Measurements from ENCODE around the gene NOTCH2. TPM values are rescaled to one million over a fixed set of nuclear protein-coding genes. Genes with fewer than 3 reads are reported as not detected.
"Not testable (repeated sequence)": the region's sequence is repeated elsewhere in the genome, so short reads cannot be mapped to it uniquely, and the experiment has no call there.

Gene NOTCH2
- 42.2 and 61.5 TPM in 2 replicates for total RNA-seq (2014; rRNA removed)
- Bru-seq, nascent RNA = percentile 81 among the genes with signal in this experiment
- BruChase-seq, experiment 1, labeled RNA remaining after a 6-hour chase = percentile 80 among the genes with signal in this experiment
- percentile 75 among the genes with signal in this experiment for BruChase-seq, experiment 2, labeled RNA remaining after a 2-hour chase
- long read RNA-seq, partial matches to known transcripts = 6 of 43 reads
- long read RNA-seq, other reads (novel, unspliced or antisense) = 36 of 43 reads

DNA sequence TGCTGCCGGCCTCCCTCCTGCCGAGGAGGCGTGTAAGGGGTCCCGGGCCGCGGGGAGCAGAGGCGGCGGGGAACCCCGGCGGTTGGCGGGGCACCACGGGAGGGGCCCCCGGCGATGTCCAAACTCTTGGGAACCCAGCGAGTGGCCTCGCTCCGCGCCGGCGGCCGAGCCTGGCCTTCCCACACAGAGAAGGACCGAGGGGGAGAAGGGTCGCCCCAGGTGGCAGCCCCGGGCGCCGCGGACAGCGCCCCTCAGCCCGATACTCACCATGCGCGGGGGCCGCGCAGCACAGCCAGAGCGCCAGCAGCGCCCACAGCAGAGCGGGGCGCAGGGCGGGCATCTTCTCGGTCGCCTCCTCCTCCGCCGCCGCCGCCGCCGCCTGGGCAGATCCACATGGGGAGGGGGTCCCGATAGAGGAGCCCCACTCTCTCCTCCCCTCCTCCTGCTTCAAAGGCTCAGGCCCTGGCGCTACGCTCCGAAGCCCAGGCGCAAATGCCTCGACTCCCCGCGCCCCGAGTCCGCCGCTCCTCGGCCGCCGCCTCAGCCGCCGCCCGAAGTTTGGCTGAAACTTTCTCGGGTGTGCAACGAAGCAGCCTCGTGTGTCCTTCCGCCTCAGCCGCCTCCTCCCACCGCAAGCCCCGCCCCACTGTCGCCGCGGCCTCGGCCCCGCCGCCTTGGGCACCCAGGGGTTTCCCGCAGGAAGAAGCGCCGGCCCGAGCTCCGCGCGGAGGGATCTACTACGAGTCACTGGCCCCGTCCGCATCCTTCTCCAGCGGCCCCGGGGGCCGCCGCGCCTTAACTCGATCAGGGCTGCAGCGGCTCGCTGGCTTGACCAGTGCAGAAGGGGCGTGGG is at the start of gene NOTCH2:
TSS of gene NOTCH2 (minus strand) at position 596 of the 853 bp plus-strand sequence. CDS start at position 340, 256 bp downstream.
- intact Hi-C loops (cut with micrococcal nuclease); H3K36me3 ChIP-seq (ENCODE audit: low read depth, low read length); H3K9me3 ChIP-seq (ENCODE audit: low read length); H3K4me1 ChIP-seq (ENCODE audit: insufficient read depth, low read length); CTCF ChIA-PET; H3K9me2 ChIP-seq (replicated peaks; ENCODE audit: low read length); H4K20me1 ChIP-seq (ENCODE audit: low read length); H3K27me3 ChIP-seq (ENCODE audit: low read length); H3F3A ChIP-seq (ENCODE audit: low read length, unreplicated experiment); H3K27ac ChIP-seq (ENCODE audit: low read length); BruUV-seq (replicated peaks); POLR2A ChIA-PET (ENCODE audit: unreplicated experiment); H2AFZ ChIP-seq (ENCODE audit: low read length): not testable (repeated sequence)
- H3K79me2 ChIP-seq (ENCODE audit: low read length) = peaks cover 22% of the 10 kb centered on the region
- peak within 1 kb of the TSS; percentile 62 for H3K9ac ChIP-seq (ENCODE audit: low read length)
- peak; percentile 1 for DNase-seq
- peak; percentile 99 for ATAC-seq
- H3K4me3 ChIP-seq (ENCODE audit: low read length) = peak within 1 kb of the TSS; percentile 63
- H3K4me2 ChIP-seq (ENCODE audit: low read length) = peak within 1 kb of the TSS; percentile 48

DNA sequence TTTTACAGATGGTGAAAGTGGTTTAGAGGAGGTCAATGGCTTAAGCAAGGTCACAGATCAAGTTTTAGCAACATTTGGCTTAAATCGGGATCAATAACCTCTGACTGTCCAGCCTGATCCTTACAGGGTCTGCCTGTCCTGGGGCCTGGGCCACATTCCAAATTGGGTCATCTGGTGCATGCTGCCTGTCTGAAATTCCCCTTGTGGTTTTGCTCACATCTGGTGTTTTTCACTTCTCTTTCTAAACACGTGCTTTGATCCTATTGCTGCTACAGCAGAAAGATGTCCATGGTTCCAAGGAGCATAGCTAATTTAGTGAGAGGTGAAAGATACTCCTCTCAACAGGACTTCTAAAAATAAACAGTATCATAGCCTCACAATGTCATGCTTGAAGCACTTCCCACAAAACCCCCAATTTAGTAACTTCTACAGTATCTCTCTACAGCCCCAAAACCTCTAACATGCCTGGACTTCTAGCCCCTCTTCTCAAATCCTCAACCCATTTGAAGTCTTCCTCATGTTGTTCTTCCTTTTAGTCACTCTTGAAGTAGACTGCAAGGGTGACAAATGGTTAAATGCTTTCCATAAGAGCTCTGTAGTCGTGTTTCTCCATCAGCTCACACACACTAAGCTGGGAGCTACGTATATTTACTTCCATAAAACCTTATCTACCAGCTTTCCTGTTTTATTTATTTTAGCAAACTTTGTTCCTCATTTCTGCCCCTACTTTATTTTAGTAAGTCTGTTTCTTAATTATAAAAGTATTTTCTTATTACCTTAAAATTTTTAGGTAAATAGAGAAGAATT is 48.1 kb upstream of the NOTCH2 start:
- POLR2A ChIA-PET (ENCODE audit: unreplicated experiment); H4K20me1 ChIP-seq (ENCODE audit: low read length); H3K4me1 ChIP-seq (ENCODE audit: insufficient read depth, low read length); H2AFZ ChIP-seq (ENCODE audit: low read length); H3K4me3 ChIP-seq (ENCODE audit: low read length); DNase-seq; ATAC-seq; H3K27me3 ChIP-seq (ENCODE audit: low read length); H3F3A ChIP-seq (ENCODE audit: low read length, unreplicated experiment); BruUV-seq (replicated peaks); CTCF ChIA-PET; intact Hi-C loops (cut with micrococcal nuclease); H3K79me2 ChIP-seq (ENCODE audit: low read length); H3K36me3 ChIP-seq (ENCODE audit: low read depth, low read length); H3K9me3 ChIP-seq (ENCODE audit: low read length); H3K9me2 ChIP-seq (replicated peaks; ENCODE audit: low read length); H3K4me2 ChIP-seq (ENCODE audit: low read length); H3K27ac ChIP-seq (ENCODE audit: low read length); H3K9ac ChIP-seq (ENCODE audit: low read length): not testable (repeated sequence)

- CTCF ChIA-PET; H3K79me2 ChIP-seq (ENCODE audit: low read length); DNase-seq; ATAC-seq; intact Hi-C loops (cut with micrococcal nuclease); H3F3A ChIP-seq (ENCODE audit: low read length, unreplicated experiment); BruUV-seq (replicated peaks); H3K4me1 ChIP-seq (ENCODE audit: insufficient read depth, low read length); H3K9me3 ChIP-seq (ENCODE audit: low read length); H3K36me3 ChIP-seq (ENCODE audit: low read depth, low read length); H4K20me1 ChIP-seq (ENCODE audit: low read length); H3K9ac ChIP-seq (ENCODE audit: low read length); H3K4me2 ChIP-seq (ENCODE audit: low read length); POLR2A ChIA-PET (ENCODE audit: unreplicated experiment); H3K9me2 ChIP-seq (replicated peaks; ENCODE audit: low read length); H3K4me3 ChIP-seq (ENCODE audit: low read length); H2AFZ ChIP-seq (ENCODE audit: low read length); H3K27me3 ChIP-seq (ENCODE audit: low read length): not testable (repeated sequence)
- peak overlapping the region; percentile 43; the same call in 1 of the 2 replicates for H3K27ac ChIP-seq (ENCODE audit: low read length)
Observed at GRCh38 chr1:120116094-120116493, 46.6 kb upstream of the NOTCH2 start.

- H3K9me3 ChIP-seq (ENCODE audit: low read length); H3K27me3 ChIP-seq (ENCODE audit: low read length); H3K4me1 ChIP-seq (ENCODE audit: insufficient read depth, low read length); H3K27ac ChIP-seq (ENCODE audit: low read length); H3F3A ChIP-seq (ENCODE audit: low read length, unreplicated experiment); H3K36me3 ChIP-seq (ENCODE audit: low read depth, low read length); DNase-seq; H3K9ac ChIP-seq (ENCODE audit: low read length); H3K9me2 ChIP-seq (replicated peaks; ENCODE audit: low read length); H2AFZ ChIP-seq (ENCODE audit: low read length); intact Hi-C loops (cut with micrococcal nuclease); H3K4me2 ChIP-seq (ENCODE audit: low read length); H4K20me1 ChIP-seq (ENCODE audit: low read length); H3K4me3 ChIP-seq (ENCODE audit: low read length); H3K79me2 ChIP-seq (ENCODE audit: low read length); BruUV-seq (replicated peaks); POLR2A ChIA-PET (ENCODE audit: unreplicated experiment); CTCF ChIA-PET: not testable (repeated sequence)
- peak; percentile 62 for ATAC-seq
Observed at GRCh38 chr1:120113134-120113533, 43.7 kb upstream of the NOTCH2 start.

- H3K4me2 ChIP-seq (ENCODE audit: low read length); intact Hi-C loops (cut with micrococcal nuclease); H2AFZ ChIP-seq (ENCODE audit: low read length); H3K36me3 ChIP-seq (ENCODE audit: low read depth, low read length); ATAC-seq; H3K4me1 ChIP-seq (ENCODE audit: insufficient read depth, low read length); H3K79me2 ChIP-seq (ENCODE audit: low read length); CTCF ChIA-PET; H3K27ac ChIP-seq (ENCODE audit: low read length); H3K4me3 ChIP-seq (ENCODE audit: low read length); H3K9me3 ChIP-seq (ENCODE audit: low read length); H4K20me1 ChIP-seq (ENCODE audit: low read length); DNase-seq; H3K27me3 ChIP-seq (ENCODE audit: low read length); H3K9me2 ChIP-seq (replicated peaks; ENCODE audit: low read length); POLR2A ChIA-PET (ENCODE audit: unreplicated experiment); BruUV-seq (replicated peaks); H3F3A ChIP-seq (ENCODE audit: low read length, unreplicated experiment); H3K9ac ChIP-seq (ENCODE audit: low read length): not testable (repeated sequence)
Observed at GRCh38 chr1:120112212-120112611, 42.8 kb upstream of the NOTCH2 start.

GRCh38 chr1:120111771-120112170 is 42.3 kb upstream of the NOTCH2 start:
- BruUV-seq (replicated peaks); intact Hi-C loops (cut with micrococcal nuclease); H3K9ac ChIP-seq (ENCODE audit: low read length); H3K4me3 ChIP-seq (ENCODE audit: low read length); H3K36me3 ChIP-seq (ENCODE audit: low read depth, low read length); CTCF ChIA-PET; H3K9me2 ChIP-seq (replicated peaks; ENCODE audit: low read length); H3K27ac ChIP-seq (ENCODE audit: low read length); H3F3A ChIP-seq (ENCODE audit: low read length, unreplicated experiment); POLR2A ChIA-PET (ENCODE audit: unreplicated experiment); H3K27me3 ChIP-seq (ENCODE audit: low read length); H3K4me1 ChIP-seq (ENCODE audit: insufficient read depth, low read length); DNase-seq; H3K9me3 ChIP-seq (ENCODE audit: low read length); H2AFZ ChIP-seq (ENCODE audit: low read length); H4K20me1 ChIP-seq (ENCODE audit: low read length); H3K79me2 ChIP-seq (ENCODE audit: low read length); H3K4me2 ChIP-seq (ENCODE audit: low read length): not testable (repeated sequence)
- peak; percentile 74 for ATAC-seq

Measured in PC-3 (cell line).